Chondrocyte (in vitro differentiated cells): Measurements from ENCODE around the gene GPATCH1. TPM values are rescaled to one million over a fixed set of nuclear protein-coding genes. Genes with fewer than 3 reads are reported as not detected.

Experiments
- DNase-seq: peaks from one replicate; pipeline ENCODE4 v3.0.0; 2021; ENCODE audit warnings: mixed read lengths, low spot score
- H3K27ac Mint-ChIP-seq: one replicate; pipeline ENCODE4 v1.8.0; 2021; ENCODE audit warnings: mild to moderate bottlenecking, moderate library complexity, mixed read lengths; ENCODE audit not compliant: unreplicated experiment
- H3K27me3 Mint-ChIP-seq: 2 replicates; pipeline ENCODE4 v1.8.0; 2021; ENCODE audit warnings: low read depth, mixed read lengths
- H3K36me3 Mint-ChIP-seq: 2 replicates; pipeline ENCODE4 v1.8.0; 2021; ENCODE audit warnings: low read depth, mixed read lengths
- H3K4me1 Mint-ChIP-seq: 2 replicates; pipeline ENCODE4 v1.8.0; 2021; ENCODE audit warnings: low read depth, mild to moderate bottlenecking, mixed read lengths
- H3K4me3 Mint-ChIP-seq: one replicate; pipeline ENCODE4 v1.8.0; 2021; ENCODE audit warnings: mild to moderate bottlenecking, moderate library complexity, mixed read lengths; ENCODE audit not compliant: unreplicated experiment
- H3K9me3 Mint-ChIP-seq: 2 replicates; pipeline ENCODE4 v1.8.0; 2021; ENCODE audit warnings: low read depth, mixed read lengths
- total RNA-seq: library from RNA; stranded (reverse); gene quantifications from 3 replicates; pipeline ENCODE4 v1.2.1, GENCODE V29; 2021
- TF ChIP-seq, protein P1 (sequence below): fragments of 200-600 bp; sonication (generic); IDR thresholded peaks from 2 replicates; pipeline ENCODE4 v1.5.0; 2021; ENCODE audit warnings: antibody characterized with exemption, mild to moderate bottlenecking, moderate library complexity

GPATCH1 gene
- total RNA-seq, 1 donor from 2014 or later: 7.1 TPM

GRCh38 chr19:33094436-33095067, 13.6 kb downstream of the GPATCH1 start:
- H3K27me3 Mint-ChIP-seq: no peaks in the 10 kb centered on the region
- no peak overlapping the region for H3K27ac Mint-ChIP-seq
- TF ChIP-seq, protein P1, sequence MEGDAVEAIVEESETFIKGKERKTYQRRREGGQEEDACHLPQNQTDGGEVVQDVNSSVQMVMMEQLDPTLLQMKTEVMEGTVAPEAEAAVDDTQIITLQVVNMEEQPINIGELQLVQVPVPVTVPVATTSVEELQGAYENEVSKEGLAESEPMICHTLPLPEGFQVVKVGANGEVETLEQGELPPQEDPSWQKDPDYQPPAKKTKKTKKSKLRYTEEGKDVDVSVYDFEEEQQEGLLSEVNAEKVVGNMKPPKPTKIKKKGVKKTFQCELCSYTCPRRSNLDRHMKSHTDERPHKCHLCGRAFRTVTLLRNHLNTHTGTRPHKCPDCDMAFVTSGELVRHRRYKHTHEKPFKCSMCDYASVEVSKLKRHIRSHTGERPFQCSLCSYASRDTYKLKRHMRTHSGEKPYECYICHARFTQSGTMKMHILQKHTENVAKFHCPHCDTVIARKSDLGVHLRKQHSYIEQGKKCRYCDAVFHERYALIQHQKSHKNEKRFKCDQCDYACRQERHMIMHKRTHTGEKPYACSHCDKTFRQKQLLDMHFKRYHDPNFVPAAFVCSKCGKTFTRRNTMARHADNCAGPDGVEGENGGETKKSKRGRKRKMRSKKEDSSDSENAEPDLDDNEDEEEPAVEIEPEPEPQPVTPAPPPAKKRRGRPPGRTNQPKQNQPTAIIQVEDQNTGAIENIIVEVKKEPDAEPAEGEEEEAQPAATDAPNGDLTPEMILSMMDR: no peak
- peaks cover 27% of the 10 kb centered on the region for H3K36me3 Mint-ChIP-seq
- H3K4me1 Mint-ChIP-seq: no peaks in the 10 kb centered on the region
- no peaks in the 10 kb centered on the region for H3K9me3 Mint-ChIP-seq
- no peak for DNase-seq
- no peak overlapping the region for H3K4me3 Mint-ChIP-seq

DNA sequence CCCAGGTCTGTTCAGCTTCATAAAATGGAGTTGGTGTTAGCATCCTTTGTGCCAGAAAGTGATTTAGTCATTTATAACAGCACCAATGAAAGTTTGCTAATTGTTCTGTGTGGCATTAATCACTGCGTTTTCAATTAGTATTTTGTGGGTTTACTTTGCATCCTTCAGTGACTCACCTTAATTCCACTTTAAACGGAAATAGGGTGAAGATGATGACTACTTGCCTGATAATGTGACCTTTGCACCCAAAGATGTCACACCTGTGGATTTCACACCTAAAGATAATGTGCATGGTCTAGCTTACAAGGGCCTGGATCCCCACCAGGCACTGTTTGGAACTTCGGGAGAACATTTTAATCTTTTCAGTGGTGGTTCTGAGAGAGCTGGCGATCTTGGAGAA, 15.0 kb downstream of the GPATCH1 start:
- TF ChIP-seq, protein P1: no peak
- Mint-ChIP-seq H3K9me3 (no peaks in the 10 kb centered on the region), H3K27me3 (no peaks in the 10 kb centered on the region), H3K4me1 (no peaks in the 10 kb centered on the region), H3K4me3 (no peak overlapping the region), H3K36me3 (peaks cover 25% of the 10 kb centered on the region), H3K27ac (no peak overlapping the region)
- DNase-seq: no peak

- no peak for DNase-seq
- Mint-ChIP-seq H3K4me3 (no peak overlapping the region), H3K36me3 (peaks cover 35% of the 10 kb centered on the region), H3K9me3 (no peaks in the 10 kb centered on the region), H3K27ac (no peak overlapping the region), H3K4me1 (no peaks in the 10 kb centered on the region), H3K27me3 (no peaks in the 10 kb centered on the region)
- TF ChIP-seq, protein P1: no peak
Measured at GRCh38 chr19:33098055-33098534, 17.1 kb downstream of the GPATCH1 start.

DNA sequence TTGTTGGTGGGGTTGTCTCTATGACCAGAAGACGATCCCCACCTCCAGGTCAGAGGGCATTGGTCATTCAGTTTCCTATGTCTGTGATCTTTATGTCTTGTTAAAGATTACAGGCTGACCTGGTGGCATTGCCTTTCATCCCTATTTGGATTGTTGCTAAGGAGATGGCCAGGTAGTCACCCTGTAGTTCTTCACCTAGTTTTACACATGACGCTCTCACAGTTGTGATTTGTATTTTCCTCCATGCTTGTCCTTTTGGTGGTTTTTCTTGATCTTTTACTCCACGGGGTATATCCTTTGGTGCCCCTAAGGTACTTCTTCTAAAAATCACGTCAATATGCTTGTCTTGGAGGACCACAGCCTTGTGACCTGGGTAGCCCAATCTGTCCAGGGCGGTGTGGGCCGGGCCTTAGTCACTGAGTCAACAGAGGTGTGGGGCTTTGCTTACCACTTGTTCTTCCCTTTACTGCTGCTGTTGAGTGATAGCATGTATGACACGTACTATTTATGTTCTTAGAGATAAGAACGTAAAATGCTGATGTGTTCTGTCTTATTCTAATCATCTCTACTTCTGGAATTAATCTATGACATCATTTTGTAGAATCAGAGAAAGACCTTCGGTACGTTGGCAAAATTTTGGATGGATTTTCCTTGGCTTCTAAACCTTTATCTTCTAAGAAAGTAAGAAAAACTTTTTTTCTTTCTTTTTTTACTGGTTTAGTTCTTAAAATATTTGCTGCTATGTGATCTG, 20.1 kb downstream of the GPATCH1 start:
- TF ChIP-seq, protein P1: no peak
- no peak for DNase-seq
- Mint-ChIP-seq H3K9me3 (no peaks in the 10 kb centered on the region), H3K4me3 (no peak overlapping the region), H3K27me3 (no peaks in the 10 kb centered on the region), H3K4me1 (no peaks in the 10 kb centered on the region), H3K36me3 (peaks cover 36% of the 10 kb centered on the region), H3K27ac (no peak overlapping the region)

DNA sequence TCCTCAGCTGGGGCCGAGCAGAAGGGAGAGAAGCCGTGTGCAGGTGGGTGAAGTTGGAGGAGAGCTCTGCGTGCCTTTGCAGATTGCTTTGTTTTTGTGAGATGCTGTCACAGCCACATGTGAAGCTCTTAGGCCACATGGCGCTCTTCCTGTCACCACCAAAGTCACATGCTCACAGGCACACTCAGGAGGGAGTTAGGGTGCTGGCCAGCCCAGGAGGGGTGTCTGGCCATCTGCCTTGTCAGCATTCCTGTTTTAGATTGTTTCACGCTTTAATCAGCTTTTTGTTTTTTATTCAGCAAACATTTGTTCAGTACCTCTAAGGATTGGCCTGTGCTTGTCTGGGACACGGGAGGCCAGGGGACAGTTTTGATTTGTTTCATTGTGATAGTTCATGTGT, 21.9 kb downstream of the GPATCH1 start:
- H3K36me3 Mint-ChIP-seq: peaks cover 34% of the 10 kb centered on the region
- no peaks in the 10 kb centered on the region for H3K4me1 Mint-ChIP-seq
- TF ChIP-seq, protein P1: no peak

More for the DNA sequence above, 21.9 kb downstream of the GPATCH1 start:
- H3K27me3 Mint-ChIP-seq: no peaks in the 10 kb centered on the region
- no peak overlapping the region for H3K4me3 Mint-ChIP-seq
- no peaks in the 10 kb centered on the region for H3K9me3 Mint-ChIP-seq
- DNase-seq: no peak
- H3K27ac Mint-ChIP-seq: no peak overlapping the region
